Endothelial cell (in vitro differentiated cells): ENCODE results near the gene MYO16. TPM values are rescaled to one million over a fixed set of nuclear protein-coding genes. Genes with fewer than 3 reads are reported as not detected.

Experiments used
- DNase-seq: peaks from one replicate; pipeline ENCODE4 v3.0.0; 2021; ENCODE audit warnings: low spot score
- H3K27ac Mint-ChIP-seq: one replicate; pipeline ENCODE4 v1.8.0; 2021; ENCODE audit warnings: mixed read lengths, inconsistent platforms; ENCODE audit not compliant: unreplicated experiment
- H3K27me3 Mint-ChIP-seq: one replicate; pipeline ENCODE4 v1.8.0; 2021; ENCODE audit warnings: mild to moderate bottlenecking, moderate library complexity, mixed read lengths, inconsistent platforms; ENCODE audit not compliant: unreplicated experiment
- H3K36me3 Mint-ChIP-seq: one replicate; pipeline ENCODE4 v1.8.0; 2021; ENCODE audit warnings: mild to moderate bottlenecking, low read depth, mixed read lengths, inconsistent platforms; ENCODE audit not compliant: unreplicated experiment
- H3K4me1 Mint-ChIP-seq: one replicate; pipeline ENCODE4 v1.8.0; 2021; ENCODE audit warnings: mild to moderate bottlenecking, mixed read lengths, inconsistent platforms; ENCODE audit not compliant: unreplicated experiment
- H3K4me3 Mint-ChIP-seq: one replicate; pipeline ENCODE4 v1.8.0; 2021; ENCODE audit warnings: mild to moderate bottlenecking, mixed read lengths, inconsistent platforms; ENCODE audit not compliant: unreplicated experiment
- H3K9me3 Mint-ChIP-seq: one replicate; pipeline ENCODE4 v1.8.0; 2021; ENCODE audit warnings: mixed read lengths, inconsistent platforms; ENCODE audit not compliant: unreplicated experiment
- total RNA-seq: library from RNA; stranded (reverse); fragmentation: NEBNext Ultra II Directional; extraction: Animal tissue kit (Norgen Biotek cat#: 25700); gene quantifications from one replicate; pipeline ENCODE4 v1.2.1, GENCODE V29; 2021; ENCODE audit not compliant: unreplicated experiment
- TF ChIP-seq, protein P1 (sequence below): fragments of 200-600 bp; sonication (generic); IDR thresholded peaks from one replicate; pipeline ENCODE4 v1.5.0; 2021; ENCODE audit warnings: antibody characterized with exemption; ENCODE audit not compliant: unreplicated experiment

The MYO16 gene
- total RNA-seq, 1 donor from 2014 or later: 1.4 TPM

DNA sequence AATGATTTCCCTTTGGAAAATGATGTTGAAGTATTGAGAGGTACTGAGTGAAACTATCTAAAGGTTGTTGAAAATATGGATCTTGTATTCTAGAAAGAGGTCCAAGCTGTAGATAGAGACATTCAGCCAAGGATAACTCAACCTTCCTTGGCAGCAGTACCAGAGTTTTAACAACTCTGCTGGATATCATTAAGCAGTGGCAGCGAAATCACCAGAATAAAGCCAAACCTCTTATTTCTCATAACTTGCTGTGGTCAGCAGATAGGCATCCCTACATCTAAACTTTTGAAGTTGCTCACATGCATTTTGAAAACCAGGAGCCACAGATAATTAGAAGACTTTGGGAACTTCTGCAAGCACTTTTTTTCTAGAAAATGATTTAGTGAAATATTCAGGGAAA is 597.2 kb downstream of the MYO16 start:
- DNase-seq: no peak
- Mint-ChIP-seq H3K9me3 (peaks cover 7% of the 10 kb centered on the region), H3K4me1 (no peaks in the 10 kb centered on the region), H3K36me3 (peaks cover 3% of the 10 kb centered on the region), H3K4me3 (no peak overlapping the region), H3K27me3 (peaks cover 2% of the 10 kb centered on the region), H3K27ac (no peak overlapping the region)
- TF ChIP-seq, protein P1, sequence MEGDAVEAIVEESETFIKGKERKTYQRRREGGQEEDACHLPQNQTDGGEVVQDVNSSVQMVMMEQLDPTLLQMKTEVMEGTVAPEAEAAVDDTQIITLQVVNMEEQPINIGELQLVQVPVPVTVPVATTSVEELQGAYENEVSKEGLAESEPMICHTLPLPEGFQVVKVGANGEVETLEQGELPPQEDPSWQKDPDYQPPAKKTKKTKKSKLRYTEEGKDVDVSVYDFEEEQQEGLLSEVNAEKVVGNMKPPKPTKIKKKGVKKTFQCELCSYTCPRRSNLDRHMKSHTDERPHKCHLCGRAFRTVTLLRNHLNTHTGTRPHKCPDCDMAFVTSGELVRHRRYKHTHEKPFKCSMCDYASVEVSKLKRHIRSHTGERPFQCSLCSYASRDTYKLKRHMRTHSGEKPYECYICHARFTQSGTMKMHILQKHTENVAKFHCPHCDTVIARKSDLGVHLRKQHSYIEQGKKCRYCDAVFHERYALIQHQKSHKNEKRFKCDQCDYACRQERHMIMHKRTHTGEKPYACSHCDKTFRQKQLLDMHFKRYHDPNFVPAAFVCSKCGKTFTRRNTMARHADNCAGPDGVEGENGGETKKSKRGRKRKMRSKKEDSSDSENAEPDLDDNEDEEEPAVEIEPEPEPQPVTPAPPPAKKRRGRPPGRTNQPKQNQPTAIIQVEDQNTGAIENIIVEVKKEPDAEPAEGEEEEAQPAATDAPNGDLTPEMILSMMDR: no peak

GRCh38 chr13:109227344-109227940 is 598.0 kb downstream of the MYO16 start:
- Mint-ChIP-seq H3K27ac (no peak overlapping the region), H3K9me3 (peaks cover 7% of the 10 kb centered on the region), H3K4me1 (no peaks in the 10 kb centered on the region), H3K36me3 (peaks cover 3% of the 10 kb centered on the region), H3K27me3 (peaks cover 2% of the 10 kb centered on the region), H3K4me3 (no peak overlapping the region)
- no peak for DNase-seq
- TF ChIP-seq, protein P1: no peak

DNA sequence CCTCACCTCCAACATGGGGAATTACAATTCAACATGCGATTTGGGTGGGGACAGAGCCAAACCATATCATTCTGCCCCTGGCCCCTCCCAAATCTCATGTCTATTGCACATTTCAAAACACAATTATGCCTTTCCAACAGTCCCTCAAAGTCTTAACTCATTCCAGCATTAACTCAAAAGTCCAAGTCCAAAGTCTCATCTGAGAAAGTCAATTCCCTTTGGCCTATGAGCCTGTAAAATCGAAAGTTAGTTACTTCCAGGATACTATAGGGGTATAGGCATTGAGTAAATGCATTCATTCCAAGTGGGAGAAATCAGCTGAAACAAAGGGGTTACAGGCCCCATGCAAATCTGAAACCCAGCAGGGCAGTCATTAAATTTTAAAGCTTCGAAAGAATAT is 598.8 kb downstream of the MYO16 start:
- H3K36me3 Mint-ChIP-seq: peaks cover 3% of the 10 kb centered on the region
- no peak overlapping the region for H3K27ac Mint-ChIP-seq
- peaks cover 6% of the 10 kb centered on the region for H3K9me3 Mint-ChIP-seq
- peaks cover 2% of the 10 kb centered on the region for H3K27me3 Mint-ChIP-seq
- no peak overlapping the region for H3K4me3 Mint-ChIP-seq
- no peaks in the 10 kb centered on the region for H3K4me1 Mint-ChIP-seq
- DNase-seq: no peak
- TF ChIP-seq, protein P1: no peak

- H3K4me1 Mint-ChIP-seq: no peaks in the 10 kb centered on the region
- no peak overlapping the region for H3K4me3 Mint-ChIP-seq
- H3K27ac Mint-ChIP-seq: no peak overlapping the region
- TF ChIP-seq, protein P1: no peak
- peaks cover 6% of the 10 kb centered on the region for H3K27me3 Mint-ChIP-seq
- no peak for DNase-seq
- H3K9me3 Mint-ChIP-seq: peaks cover 6% of the 10 kb centered on the region
- no peaks in the 10 kb centered on the region for H3K36me3 Mint-ChIP-seq
Observed at GRCh38 chr13:109231888-109232287, 602.5 kb downstream of the MYO16 start.

GRCh38 chr13:109233293-109233692 is 603.9 kb downstream of the MYO16 start:
- TF ChIP-seq, protein P1: no peak
- Mint-ChIP-seq H3K4me3 (no peak overlapping the region), H3K9me3 (peaks cover 6% of the 10 kb centered on the region), H3K4me1 (no peaks in the 10 kb centered on the region), H3K36me3 (no peaks in the 10 kb centered on the region), H3K27me3 (peaks cover 6% of the 10 kb centered on the region), H3K27ac (no peak overlapping the region)
- DNase-seq: no peak
